HG03159 (cell line): ENCODE data around the gene FGF4.

Source experiments
- ATAC-seq: cut with Tn5 transposase; IDR thresholded peaks from one replicate; pipeline ENCODE4 v1.9.1; 2021; ENCODE audit warnings: mild to moderate bottlenecking, moderate library complexity; ENCODE audit not compliant: unreplicated experiment

The FGF4 gene, protein sequence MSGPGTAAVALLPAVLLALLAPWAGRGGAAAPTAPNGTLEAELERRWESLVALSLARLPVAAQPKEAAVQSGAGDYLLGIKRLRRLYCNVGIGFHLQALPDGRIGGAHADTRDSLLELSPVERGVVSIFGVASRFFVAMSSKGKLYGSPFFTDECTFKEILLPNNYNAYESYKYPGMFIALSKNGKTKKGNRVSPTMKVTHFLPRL

DNA sequence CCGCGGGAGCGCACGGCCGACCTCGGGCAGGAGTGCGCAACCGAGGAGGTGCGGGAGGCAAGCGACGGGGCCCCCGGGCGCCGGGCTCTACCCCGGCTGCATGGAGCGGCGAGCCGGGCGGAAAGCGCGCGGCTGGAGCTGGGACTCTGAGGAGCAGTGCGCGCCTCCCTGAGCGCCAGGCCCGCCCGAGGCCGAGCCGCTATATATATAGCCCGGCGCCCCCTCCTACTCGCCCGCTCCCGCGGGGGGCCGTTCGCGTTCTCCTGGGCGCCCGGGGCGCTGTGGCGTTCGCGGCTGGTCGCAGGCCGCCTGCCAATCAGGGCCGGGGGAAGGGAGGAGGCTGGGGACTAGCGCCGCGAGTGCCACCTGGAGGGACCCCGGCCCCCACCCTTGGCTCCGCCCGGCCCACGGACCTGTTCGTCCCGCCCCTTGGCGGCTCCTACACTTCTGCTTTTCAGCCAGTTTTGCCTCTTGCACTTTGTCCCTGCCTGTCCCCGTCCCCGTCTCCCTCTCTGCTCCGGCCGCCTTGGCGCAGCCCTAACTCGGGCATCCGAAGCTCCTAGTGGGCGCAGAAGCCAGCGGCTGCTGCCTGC, at the start of gene FGF4:
Gene FGF4, minus strand, starts transcription at position 179 of the 593 bp plus-strand sequence. CDS start 257 bp downstream, outside the sequence.
- ATAC-seq, result no peak

DNA sequence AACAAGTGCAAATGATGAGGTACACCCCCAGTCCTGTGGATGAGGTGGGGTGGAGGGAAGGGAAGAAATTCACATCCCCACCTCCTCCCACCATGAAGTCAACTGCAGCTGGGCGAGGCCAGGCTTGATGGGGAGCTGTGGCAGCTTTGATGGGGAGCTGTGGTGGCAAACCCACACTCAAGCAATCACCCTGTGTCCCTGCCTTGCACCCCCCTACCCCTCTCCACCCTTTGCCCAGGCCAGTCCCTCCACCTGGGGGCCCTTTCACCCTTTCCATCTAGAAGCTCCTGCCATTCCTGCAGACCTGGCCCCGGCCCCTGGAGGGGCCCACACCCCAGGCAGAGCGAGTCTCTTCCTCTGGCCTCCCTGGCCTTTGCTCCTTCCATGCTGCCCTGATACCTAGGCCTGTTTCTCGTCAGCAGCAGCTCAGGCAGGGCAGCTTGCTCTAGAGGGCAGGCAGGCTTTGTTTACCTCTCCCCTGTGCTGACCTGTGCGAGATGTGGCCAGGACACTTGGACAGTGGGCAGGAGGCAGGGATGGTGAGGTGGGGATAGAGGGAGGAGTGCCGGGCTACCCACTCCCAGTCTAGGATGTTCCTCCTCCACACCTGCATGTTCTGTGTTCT, 48.6 kb upstream of the FGF4 start:
- no peak for ATAC-seq

DNA sequence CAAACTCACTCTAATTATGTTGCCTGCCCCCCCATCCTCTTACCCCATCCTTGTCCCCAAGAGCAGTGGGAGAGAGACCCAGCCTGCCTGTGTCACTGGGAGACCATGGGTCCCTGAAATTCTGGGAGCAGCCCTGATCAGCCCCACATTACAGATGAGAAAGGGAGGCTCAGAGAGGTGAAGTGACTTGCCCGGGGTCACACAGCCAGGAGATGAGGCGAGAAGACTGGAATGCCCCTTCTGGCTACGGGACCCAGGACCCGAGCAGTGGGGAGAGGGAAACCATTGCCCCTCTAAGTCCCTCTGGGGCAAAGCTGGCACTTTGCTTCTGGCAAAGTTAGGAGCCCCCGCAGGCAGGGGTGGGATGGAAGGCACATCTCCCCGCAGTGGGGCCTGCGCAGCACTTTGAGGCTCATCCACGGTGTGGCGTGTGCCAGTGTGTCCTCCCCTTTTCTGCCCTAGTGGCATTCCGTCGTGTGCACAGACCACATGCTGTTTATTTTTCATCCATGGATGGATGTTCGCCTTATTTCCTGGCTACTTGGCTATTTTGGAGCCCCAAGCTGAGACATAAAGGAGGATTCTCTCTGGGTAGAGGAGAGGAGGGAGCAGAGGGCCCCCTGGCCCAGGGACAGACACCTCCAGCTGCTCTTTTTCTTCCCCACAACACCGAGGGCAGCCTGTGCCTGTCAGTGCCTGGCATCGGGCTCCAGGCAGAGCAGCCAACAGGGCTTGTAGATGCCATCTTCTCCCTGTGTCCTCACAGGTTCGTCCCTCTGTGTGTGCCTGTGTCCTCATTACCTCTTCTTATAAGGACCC, 47.7 kb upstream of the FGF4 start:
- no peak for ATAC-seq

DNA sequence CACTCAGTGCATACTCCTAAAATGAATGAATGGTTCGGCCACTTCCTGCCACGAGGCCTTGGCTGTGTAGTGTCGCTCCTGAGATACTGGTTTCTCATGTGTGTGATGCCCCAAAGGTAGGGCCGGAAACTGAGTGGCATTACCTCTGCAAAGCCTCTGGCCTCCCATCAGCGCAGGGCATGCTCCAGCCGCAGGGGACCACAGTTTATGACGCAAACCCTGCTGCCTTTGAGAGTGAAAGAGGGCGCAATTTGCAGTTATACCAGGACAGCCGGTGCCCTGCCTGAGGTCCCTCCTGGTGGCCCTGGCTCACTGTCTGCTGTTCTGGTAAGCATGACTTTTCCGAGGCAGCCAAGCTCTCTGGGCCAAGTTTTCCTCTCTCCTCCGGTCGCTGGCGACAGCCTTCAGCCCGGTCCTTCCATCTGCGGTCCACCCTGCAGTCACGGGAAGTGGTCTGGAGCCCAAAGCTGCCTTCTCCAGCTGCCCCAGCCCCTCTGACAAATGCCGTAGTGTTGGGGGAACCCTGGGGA, 46.4 kb upstream of the FGF4 start:
- no peak for ATAC-seq

DNA sequence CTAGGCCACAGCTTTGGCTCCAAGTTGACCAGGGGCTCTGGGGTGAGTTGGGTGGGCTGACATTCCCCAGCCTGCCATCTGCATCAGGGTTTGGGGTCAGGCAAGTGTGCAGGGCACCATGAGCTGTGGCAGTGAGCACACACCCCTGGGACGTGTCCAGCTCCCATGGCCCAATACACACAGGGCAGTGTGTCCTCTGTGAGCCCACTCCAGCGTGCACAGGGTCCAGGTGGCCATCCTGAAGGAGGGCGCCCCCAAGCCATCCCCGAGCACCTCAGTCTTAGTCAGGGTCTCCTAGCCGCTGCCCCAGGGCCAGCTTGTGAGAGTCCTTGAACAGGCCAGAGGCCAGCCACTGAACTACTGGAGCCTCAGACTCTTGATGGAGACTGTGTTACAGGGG, 45.3 kb upstream of the FGF4 start:
- ATAC-seq, result no peak

DNA sequence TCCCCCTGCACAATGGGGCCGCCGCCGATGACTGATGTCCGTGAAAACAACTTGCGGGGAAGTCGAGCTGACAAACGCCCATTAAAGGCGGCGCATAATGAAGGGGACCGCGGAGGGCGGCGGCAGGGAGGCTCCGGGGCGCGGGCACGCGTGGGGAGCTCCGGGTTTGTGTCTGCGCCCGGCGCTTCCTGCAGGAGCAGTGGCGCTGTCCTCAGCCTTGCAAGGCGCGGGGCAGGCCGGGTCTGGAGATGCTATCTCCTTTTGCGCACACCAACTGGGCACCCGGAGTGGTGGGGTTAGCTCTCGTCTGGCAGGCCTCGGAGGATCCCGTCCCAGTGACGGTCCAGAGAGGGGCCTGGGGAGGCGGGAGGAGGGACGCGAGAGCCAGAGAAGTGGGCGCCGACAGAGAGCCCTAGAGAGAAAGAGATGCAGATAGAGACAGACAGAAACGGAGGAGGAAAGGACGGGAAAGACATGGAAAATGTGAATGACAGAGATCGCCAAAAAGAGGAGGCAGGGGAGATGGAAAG, 44.5 kb upstream of the FGF4 start:
- ATAC-seq, result no peak

DNA sequence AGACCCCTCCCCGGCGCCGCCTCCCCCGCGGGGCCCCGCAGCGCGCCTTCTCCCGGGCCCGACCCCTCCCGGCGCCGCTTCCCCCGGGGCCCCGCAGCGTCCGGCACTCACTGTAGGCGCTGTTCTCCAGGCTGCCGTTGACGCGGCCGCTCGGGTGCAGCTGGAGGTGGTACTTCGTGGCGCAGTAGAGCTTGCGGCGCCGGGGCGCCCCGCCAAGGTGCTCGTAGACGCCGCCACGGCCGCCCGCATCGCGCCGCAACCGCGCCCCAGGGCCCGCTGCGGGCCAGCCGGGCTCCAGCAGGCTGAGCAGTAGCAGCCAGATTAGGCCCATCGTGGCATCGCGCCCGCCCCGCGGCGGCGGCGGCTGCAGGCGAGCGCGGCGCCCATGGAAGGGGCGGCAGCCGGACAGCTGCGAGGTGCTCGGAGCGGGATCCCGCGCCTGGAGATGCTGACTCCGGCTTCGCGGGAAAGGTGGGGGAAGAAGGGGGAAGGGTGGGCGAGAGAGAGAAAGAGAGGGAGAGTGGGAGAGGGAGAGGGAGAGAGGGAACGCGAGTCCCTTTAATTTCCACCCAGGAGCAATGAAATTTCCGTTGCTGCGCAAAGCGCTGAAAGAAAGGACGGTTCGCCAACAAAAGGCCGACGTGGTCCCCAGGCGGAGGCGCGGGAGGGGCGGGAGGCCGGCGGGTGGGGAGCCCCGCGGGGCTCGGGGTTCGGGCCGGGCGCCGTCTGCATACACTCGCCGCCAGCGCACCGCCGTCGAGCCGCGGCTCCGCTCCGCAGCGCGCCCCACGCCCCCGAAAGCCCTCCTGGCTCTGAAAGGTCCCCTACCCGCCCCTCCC, 43.7 kb upstream of the FGF4 start, which contains the start of gene FGF3:
Gene FGF3, minus strand, starts transcription at position 814 of the 839 bp plus-strand sequence. Its CDS starts 483 bp downstream, at position 331.
- no peak for ATAC-seq

DNA sequence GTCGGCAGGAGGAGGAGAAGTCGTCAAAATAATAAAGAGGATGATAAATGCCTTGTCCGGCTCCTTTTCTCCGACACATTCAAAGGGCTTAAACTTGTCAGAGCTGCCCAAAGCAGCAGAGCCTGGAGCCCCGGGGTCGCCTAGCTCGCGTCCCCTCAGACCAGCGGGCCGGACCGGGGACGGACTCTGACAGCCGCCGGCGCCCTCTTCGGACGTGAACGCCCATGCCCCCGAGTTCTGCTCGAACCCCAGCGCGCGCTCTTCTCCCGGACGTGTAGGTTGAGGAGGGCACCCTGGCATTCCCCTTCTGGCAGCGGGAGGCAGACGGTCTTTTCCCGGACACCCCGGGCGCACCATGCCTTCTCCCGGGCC, 43.1 kb upstream of the FGF4 start:
- ATAC-seq, result no peak

DNA sequence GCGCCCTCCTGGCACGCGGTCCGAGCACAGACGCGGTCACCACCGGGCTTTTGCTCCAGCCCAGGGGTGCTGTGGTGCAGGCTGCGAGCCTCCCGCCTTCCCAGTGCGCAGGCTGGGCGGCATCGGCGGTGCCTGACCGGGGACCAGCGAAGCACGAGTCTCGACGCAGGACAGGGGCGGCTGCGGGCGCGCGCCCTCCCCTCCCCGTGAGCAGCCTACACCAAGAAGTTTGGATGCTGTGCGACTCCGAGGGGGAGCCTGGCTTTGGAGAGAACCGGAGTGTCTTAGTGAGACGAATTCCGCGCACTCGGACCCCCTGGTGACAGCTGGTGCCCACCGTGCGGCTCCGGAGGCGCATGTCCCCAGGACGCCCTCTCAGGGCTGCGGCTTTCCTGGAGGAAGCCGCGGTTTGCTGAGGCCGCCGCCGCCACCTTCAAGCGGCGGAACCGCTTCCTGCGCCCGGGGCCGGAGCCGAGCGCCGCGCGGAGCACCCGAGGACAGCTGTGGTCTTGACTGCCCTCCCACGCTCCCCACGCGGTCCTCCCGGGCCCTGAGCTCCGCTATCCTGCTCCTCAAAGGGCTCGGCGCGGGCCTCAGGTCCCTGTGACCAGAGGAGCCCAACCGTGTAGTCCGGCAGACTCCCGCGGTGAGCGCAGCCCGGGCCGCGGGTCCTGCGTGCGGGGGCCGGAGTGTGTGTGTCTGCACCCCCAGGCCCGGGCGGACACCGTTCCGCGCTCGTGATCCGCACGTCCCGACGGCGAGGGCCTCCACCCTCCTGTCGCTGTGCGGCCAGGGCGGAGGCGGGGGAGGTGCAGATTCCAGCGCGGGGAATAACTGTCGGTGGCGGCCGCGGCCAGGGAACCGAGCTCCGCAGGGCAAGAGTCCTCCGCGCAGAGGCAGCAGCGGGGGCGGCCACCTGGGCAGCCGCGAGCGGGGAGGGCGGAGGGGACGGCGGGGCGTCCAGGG, 42.4 kb upstream of the FGF4 start:
- no peak for ATAC-seq

DNA sequence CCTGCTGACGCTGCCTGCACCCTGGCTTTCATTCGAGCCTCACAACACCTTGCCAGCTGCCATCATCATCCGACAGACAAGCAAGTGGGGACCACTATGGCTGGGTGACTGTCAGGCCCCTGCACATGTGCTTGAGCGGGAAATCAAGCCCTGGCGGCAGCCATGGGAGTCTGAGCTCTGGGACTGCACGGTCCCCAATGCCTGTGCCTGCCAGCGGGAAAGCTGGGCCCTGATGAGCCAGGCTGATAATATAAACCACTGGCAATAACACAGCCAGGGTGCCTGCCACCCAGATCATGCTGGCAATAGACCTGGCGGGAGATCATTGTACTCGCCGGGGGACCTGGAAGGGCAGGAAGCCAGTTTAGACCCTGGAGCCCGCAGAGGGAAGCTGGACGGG, 41.5 kb upstream of the FGF4 start:
- no peak for ATAC-seq

DNA sequence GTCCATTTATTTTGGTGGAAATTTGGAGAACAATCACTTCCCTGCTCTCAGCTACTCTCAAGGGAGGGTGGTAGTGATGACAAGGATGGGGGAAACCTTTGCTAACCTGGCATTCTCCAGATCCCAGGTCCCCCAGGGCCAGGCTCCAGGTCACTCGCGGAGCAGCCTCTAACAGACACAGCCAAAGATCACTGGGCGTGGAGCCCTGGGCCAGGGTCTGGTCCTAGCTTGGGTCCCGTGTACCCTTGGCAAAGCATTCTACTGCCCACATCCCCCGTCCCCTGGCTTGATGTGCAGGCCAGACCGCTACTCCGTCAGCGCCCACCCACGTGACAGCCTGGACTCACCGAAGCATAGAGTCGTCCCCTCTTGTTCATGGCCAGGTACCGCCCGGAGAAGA, 40.8 kb upstream of the FGF4 start:
- ATAC-seq, result no peak

DNA sequence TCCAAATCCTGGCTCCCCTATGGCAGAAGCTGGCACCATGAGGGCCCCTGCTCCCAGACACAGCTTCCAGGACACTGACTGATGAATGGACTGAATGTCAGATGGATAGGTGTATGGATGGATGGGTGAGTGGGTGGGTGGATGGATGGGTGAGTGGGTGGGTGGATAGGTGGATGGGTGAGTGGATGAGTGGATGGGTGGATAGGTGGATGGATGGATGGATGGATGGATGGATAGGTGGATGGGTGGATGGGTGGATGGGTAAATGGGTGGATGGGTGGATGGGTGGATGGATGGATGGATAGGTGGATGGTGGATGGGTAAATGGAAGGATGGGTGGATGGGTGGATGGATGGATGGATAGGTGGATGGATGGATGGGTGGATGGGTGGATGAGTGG, 39.8 kb upstream of the FGF4 start:
- ATAC-seq, result no peak

DNA sequence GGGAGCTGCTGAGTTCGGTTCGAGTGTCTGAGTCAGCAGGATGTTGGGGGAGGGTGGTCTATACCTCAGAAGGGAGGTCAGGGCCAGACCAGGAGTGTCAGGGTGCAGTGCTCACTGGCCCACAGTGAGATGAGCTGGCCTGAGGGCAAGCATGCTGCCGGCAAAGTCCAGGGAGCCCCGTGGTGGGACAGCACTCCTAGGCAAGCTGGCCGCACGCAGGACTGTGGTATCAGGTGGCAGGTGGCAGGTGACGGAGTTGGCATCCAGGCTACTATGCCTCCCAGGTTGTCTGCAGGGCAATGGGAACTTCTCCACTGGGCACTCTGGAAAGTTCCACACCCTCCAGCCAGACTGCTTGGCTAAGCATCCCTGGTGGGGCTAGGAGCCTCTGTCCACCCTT, 39.3 kb upstream of the FGF4 start:
- ATAC-seq, result no peak

DNA sequence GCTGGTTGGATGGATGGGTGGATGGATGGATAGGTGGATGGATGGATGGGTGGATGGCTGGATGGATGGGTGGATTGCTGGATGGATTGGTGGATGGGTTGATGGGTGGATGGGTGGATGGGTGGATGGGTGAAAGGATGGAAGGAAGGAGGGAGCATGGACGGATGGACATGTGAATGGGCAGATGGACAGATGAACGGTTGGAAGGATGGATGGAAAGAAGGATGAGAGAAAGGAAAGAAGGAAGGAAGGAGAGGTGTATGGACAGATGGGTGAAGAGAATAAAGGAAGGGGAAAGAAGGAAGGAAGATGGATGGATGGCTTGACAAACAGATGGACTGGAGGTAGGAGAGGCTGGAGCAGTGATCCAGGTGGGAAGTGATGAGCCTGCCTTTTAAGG, 38.7 kb upstream of the FGF4 start:
- no peak for ATAC-seq

DNA sequence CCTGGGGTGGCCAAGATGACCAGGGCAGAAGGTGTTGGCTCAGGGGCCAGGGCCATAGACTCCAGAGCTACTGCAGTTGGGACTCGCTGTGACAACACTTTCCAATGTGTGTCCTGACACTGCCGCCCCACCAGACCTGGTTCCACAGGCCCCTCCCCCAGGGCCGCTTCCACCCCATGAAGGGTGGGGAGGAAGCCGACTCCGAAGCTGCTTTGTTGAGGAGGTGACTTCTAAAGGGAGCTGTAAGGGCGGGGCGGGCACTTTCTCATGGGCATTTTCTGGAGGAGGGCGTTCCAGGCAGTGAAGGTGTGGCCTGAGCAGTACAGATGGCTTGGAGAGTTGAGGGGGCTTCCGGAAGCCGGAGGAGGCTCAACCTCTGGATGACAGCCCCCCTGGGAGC, 37.8 kb upstream of the FGF4 start:
- ATAC-seq, result no peak

DNA sequence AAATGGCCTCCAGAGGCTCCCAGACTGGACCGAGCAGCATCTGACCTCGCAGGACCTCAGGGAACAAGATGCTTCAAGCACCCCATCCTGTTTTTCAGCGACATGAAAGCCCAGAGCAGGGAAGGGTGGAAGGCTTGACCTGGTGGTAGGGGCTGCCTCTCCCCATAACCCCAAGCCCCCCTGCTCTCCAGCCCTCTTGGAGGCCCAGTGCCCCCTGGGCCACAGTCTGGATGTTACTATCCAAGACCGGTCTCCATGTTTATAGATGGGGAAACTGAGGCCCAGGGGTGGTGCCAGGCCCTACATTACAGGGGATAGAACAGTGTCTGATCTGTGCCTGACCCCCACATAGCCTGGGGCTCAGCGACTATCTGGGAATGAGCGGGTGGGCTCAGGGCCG, 37.1 kb upstream of the FGF4 start:
- no peak for ATAC-seq

DNA sequence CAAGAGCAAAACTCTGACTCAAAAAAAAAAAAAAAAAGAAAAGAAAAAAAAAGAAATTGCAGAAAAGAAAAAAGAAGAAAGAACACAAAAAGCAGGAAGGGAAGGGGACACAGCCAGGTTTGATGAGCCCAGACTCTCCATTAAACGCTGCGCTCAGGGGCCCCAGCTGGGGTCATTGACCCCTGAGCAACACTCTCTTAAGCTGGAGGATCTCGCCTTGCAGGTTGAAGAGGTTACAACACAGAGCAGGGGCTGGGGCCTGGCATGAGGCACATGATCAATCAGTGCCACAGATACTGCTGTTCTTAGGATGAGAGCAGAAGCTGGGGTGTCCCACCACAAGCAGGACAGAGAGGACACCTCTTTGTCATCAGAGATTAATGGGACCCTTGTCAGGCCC, 36.3 kb upstream of the FGF4 start:
- no peak for ATAC-seq

DNA sequence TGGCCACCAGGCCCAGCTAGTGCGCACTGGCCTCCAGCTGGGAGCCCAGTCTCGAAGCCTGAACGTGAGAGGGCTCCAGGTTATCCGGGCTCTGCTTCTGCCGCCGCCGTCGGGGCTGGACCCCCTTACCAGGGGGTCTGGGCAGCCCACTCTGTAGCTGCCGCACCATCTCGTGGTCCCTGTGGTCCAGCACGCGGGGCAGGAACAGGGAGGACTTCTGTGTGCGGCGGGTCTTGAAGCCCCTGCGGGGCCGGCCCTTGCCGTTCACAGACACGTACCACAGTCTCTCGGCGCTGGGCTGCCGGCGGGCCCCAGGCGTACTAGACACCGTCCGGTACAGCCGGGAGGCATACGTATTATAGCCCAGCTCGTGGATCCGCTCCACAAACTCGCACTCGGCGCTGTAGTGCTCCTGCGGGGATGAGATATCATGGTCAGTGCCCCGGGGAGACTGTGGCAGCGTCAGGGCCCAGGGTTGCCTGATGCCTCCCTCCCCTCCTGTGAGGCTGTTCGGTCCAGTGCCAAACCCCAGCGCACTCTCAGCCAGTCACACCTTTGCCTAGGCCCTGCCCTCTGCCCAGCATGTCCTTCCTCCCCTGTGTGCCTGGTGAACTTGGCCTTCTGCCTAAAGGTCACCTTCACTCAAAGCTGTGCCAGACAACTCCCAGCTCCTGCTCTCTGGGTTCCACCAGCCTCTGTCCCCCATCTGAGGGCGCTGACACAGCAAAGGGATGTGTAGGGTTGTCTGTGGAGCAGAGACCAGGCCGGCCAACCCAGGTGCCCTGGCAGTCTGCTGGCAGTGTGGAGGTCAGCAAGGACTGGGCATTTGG, 35.4 kb upstream of the FGF4 start:
- no peak for ATAC-seq
